ENCODE results near the gene PSKH1.
"Not testable (repeated sequence)": the region's sequence is repeated elsewhere in the genome, so short reads cannot be mapped to it uniquely, and the experiment has no call there.

Gene PSKH1

DNA sequence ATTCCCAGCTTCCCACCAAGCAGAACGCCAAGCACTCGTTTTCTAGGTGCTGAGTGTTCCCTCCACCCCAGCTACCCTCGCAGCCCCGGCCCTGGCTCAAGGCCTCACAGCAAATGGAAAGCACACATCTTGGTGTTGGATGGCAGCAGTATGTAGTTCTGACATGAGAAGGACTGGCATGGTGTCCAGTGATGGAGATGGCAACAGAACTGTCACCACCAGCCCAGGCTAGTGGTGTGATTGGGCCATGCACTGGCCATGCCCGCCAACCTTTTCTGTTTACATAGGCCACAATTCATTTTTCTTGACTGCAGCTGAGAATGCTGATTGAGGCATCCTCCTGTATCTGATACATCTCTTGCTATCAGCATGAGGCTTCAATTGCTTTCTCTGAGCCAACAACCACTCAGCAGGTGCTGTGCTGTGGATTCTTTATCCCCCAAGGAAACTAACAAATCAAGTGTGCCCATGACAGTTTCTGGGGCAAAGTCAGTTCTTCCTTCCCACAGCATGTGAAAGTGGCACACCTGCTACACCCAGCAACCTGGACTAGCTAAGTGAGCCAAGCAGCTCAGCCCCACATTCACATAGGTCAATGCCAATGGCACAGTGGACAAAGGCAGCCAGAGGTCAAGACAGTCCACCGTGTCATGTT is 71.5 kb downstream of the PSKH1 start:
- no peak for DNase-seq

DNA sequence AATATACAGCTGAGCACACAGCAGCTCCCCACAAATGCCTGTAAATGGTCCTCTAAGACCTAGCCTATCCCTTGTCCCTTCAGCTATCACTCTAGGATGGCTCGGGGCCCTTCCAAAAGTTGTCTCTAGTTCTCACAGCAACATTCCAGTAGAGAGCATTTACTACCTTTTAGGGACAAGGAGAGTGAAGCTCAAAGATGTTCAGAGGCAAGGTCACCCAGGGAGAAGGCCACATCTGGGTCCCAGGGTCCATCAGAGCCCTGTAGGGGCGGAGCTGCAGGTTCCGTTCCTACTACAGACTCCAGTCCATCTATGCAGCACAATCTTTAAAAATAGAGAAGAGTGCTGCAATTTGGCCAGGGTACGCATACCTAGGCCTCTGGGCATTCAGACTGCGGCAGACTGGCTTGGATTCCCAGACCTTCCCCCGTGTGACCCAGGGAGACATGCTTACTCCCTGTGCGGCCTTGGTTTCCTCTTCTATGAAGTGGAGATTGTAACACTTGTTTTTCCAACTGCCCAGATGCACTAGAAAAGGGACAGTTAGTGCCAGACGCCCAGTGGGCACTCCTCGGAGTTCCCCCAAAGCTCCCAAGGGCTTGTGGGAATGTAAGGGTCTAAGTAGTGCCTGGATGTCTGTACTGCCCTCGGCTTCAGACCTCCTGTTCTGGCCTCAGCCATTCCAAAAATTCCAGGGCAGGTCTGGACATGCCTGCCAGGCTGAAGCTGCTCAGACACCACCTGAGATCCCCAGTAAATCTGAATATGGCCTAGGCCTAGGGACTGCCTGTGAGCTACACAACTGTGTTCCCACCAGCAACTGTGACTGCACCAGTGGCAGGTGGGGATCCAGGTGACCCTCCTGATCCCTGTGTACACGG is 72.9 kb downstream of the PSKH1 start:
- DNase-seq = no peak

DNA sequence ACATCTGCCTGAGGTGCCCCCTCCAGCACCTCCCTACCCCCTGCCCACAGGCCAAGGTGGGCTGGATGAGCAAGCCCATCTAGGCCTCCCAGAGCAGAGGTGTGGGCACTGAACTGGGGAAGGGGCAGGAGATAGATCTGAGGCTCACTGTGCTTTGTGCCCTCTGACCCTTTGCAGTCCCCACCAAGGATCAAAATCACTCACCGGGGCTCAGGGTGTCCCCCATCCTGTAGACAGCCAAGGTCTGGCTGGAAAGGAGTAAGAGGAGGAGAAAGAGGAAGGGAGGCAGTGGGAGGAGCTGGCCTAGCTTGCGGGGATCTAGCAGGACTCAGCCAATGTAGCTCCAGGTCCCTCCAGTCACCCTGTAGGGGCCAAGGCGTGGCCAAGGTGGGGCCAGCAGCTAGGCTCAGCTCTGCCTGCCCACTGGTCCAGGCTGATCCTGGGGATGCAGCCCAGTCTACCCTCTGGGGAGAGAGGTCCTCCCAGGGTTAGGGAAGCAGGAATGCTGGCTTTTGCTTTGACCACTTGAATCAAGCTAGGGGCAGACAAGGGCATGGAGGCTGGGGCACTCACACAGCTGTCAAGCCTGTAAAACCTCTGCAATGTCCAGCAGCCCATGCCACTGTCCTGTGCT is 73.6 kb downstream of the PSKH1 start:
- peak; percentile 56 for DNase-seq

DNA sequence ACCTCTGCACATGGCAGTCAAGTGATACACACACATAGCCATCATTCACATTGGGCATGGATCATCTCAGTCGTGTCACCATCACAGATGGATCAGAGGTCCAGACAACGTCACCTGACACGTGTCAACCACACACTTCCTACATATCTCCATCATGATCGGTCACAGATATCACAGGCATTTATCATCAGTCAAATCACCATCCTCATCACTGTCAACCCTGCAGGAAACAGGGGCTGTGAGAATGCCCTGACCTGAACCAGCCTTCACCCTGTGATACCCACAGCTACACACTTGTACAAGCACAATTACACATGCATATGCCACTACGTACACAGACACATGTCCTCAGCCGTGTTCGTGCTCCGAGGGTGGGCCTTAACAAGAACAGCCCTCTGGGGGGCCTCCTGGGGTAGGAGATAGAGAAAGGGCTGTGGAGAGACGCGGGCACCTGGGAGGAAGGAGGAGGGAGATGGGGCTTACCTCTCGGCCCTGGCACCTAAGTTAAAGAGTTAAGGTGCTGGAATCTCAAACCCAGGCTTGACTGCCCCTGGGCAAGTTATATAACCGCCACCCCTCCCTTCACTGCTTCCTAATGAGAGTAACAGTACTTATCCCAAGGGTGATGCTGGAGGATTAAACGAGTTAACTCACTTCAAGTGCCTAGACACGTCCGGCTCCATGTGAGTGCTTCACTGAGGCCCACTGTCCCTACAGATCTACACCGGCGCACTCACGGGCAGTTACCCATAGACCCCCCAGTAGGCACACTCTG is 74.3 kb downstream of the PSKH1 start:
- peak; percentile 41 for DNase-seq

DNA sequence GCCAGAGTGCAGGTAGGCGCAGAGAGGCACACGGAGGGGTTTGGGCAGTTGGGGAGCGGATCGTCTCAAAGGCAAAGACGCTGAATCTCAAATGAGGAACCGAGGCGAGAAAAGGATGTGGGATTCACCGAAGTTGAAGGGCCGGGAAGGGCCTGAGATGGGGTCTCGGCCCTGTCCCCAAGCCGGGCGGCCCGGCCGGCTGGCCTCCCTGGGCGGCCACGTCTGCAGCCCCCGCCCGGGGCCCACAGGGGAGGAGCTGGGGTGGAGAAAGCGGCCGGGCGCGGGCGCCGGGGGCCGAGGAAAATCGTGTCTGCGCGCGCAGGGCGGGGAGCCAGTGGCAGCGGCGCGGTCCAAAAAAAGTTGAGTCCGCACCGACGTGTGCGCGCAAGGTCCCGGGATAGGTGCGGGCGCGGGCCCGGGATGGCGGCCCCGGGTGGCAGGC is 74.9 kb downstream of the PSKH1 start:
- peak; percentile 53 for DNase-seq

DNA sequence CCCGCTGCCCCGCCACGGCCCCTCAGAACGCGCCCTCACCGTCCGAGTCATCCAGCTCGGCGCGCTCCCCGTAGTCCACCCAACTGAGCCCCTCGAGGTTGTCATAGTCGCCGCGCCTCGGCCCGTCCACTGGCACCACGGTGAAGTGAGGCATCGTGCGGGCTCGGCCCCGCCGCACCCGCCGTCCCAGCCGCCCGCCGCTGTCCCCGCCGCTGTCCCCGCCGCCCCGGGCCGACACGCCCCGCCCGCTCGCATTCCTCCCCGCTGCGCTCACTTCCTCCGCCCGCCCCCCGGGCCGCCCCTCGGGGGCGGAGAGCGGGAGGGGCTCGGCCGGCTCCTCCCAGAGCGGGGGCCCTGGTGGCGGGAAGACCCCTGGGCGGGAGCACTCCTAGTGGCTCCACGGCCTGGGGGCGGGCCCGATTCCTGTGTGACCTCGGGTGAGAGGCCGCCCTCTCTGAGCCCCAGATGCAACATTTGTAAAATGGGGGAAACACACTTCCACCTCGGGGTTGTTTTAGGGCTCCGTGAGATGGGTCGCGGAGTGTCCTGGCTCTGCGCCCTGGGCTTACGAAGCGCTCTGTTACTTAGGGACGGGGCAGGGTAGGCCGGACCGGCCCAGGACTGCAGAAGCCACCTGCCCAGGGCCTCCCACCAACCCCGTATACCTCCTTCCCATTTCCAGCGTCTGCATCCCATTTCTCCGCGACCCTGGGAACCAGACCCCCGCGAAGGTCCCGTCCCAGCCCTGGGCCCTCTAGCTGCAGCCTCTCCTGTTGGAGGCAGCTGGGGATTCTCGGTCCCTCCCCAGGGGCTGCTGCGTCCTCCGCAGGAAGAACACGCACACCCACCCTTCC is 75.6 kb downstream of the PSKH1 start, which contains the start of gene SLC12A4:
SLC12A4 (minus strand) TSS at position 238 of the 854 bp plus-strand sequence; CDS start at position 154, 84 bp downstream.
- peak; percentile 96 for DNase-seq

DNA sequence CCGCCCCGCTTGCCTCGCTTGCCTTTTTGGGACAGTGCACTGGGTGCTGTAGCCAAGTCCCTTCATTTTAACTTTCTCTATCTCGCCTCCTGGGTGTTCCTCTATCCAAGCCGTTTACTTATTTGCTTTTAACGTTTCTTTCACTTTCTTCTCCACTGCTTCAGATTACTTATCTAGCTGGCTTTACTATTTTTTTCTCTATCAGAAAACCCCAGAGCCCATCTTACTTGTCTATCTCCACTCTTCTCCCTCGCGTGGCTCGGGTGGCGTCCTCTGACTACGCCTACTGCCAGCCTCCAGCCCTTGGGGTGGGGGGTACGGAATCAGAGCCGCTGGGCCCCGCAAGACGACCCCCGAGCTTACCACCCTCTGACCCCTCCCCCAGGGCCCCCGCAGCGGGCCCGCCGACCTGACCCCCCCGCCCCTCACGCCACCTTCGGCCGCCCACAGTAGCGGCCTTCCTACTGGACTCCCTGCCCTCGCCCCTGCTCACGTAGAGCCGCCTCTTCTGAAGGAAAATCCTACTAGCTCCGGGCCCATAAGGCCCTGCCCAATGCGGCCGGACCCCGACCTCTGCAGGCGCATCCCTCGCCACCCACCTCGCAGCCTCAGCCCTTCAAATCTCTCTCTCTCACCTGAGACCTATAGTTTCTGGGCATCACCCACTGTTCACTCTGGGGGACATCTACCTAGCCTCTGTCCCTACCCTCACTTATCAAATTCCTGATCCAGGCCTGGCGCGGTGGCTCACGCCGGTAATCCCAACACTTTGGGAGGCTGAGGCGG is 76.4 kb downstream of the PSKH1 start:
- peak; percentile 84 for DNase-seq

DNA sequence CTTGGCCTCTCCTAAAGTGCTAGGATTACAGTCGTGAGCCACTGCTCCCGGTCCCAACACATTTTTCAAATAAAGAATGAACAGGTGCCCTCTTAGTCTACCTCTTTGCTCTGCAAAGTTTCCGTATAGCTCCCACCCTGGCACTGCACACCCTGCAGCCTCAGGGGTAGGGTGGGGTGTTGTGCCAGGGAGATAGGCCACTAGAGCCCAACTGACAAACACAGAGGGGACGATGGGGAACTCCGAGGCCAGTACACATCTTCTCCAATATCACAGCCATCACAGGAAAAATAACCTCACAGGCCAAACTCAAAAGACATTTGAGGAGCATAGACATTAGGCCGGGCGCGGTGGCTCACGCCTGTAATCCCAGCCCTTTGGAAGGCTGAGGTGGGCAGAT is 78.1 kb downstream of the PSKH1 start:
- peak; percentile 67 for DNase-seq

DNA sequence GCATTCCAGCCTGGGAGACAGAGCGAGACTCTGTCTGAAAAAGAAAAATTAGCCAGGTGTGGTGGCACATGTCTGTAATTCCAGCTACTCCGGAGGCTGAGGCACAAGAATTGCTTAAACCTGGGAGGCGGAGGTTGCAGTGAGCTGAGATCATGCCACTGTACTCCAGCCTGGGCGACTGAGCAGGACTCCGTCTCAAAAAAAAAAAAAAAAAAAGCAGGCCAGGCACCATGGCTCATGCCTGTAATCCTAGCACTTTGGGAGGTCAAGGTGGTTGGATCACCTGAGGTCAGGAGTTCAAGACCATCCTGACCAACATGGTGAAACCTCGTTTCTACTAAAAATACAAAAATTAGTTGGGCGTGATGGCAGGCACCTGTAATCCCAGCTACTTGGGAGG is 79.2 kb downstream of the PSKH1 start:
- not testable (repeated sequence) for DNase-seq

DNA sequence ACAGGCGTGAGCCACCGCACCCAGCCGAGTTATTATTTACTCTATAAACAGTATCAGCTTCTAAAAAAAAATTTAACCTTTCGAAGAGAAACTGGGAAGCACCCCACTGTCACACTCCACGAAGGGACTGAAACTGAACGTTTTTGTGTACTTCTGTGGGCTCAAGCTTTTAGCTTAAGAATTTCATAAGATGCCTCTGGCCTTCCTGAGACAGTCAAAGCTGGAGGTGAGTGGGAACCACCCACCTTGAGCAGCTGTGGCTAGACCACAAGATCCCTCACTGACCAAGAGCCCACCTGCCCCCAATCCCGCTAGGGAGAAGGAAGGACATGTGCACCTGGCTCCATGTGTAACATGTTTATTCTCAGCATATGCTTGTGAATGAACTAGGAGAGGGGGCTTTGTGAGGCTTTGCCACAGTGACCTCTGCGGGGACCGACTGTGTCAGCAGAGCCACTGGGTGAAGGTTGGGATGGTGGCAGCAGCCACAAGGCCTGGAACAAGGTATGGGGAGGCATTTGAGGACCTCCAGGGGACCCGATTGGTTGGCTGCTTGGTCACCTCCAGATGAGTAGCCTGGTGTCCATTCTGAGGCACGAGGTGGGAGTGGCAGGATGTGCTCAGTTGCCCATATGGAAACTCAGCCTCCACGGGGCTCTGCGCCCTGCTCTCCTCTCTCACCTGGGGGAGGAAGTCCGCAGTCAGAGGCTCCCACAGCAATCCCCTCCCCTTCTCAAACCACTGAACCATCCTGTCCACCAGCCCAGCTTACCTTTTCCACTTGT is 82.5 kb downstream of the PSKH1 start:
- no peak for DNase-seq

DNA sequence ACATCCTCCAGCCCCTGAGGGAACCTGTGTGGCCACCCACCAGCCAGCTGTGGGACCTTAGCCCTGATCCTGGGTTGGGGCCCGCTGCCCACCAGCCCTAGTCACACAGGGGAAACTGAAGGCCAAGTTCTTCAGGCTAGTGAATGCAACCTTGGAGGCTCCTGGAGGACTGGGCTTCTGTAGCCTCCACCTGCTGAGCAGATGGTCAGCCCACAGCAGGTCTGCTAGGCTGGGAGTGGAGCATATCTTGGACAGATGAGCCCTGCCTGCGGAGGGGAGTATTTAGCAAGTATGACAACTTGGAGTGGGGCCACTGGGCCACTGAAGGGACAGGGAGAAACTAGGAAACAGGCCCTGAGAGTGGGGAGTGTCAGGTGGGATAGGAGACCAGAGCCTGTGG is 83.2 kb downstream of the PSKH1 start:
- no peak for DNase-seq

DNA sequence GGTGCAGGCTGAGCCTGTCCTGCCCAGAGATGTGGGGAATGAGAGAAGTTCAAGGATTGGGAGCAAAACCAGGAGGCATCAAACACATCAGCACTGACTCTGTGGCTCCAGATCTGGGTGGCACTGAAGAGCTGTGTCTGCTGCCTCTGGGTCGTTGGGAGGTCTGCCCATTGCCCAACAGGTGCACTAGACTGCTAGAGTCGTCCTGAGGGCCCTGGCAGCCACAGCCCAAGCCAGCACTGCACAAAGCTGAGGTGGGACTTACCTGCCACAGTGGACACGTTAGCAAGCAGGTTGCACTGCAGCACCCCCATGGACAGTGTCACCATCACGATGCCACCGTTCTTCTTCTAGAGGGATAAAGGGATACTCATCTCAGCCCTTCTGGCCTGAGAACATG is 84.0 kb downstream of the PSKH1 start:
- DNase-seq = no peak

DNA sequence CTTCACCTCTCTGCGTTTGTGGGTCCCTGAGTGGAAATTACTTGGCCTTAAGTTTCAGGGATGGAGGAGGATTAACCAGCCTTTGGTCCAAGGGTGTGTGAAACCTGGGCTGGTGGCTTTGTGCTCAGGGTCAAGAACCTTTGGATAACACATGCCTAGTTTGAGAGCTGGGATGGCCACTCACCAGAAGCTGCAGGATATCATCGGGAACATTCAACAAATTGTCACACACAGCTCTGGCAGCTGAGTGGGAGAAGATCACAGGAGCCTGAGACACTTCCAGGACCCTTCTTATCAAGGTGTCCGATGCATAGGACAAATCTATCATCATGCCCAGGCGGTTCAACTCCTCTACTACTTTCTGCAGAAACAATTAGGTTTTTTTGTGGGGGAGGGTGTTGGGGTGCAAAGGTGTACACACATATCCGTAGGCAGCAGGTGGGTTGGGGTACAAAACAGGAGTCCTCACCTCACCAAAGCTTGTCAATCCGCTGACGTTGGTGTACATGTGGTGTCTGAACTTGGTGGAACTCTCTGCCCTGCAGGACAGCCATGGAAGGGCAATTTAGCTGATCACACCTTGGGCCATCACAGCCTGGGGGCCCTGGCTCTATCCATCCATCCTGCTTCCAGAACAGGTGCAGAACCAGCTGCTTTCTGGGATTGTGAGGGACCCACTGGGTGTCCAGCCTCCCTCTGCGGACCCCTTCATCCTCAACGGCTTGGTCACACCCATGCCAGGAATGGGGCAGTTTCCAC is 84.6 kb downstream of the PSKH1 start:
- no peak for DNase-seq
